Hematopoietic multipotent progenitor cell treated with erythropoietin and hydrocortisone succinate and interleukin-3 and kit ligand, for 15 days (in vitro differentiated cells): ENCODE measurements around the gene DENND5B.
"Not testable (repeated sequence)": the region's sequence is repeated elsewhere in the genome, so short reads cannot be mapped to it uniquely, and the experiment has no call there.

Experiments used
- DNase-seq: peaks from one replicate; pipeline ENCODE4 v3.0.0-alpha.2; 2015; ENCODE audit warnings: low spot score

The DENND5B gene

DNA sequence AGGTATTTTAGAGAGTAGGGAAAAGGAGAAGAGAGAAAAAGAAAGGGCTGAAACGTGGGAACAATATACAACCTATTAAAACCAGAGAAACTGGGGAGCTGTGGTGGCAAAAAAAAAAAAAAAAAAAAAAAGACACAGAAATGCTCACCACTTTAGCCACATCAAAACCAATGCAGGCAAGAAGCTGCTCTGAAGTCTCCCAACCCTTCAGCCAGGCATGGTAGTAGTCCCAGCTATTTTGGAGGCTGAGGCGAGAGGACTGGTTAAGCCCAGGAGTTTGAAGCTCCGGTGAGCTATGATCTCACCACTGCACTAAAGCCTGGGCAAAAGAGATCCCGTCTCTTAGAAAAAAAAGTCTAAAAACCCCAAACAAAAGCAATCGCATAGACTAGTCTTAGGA is 33.2 kb downstream of the DENND5B start:
- DNase-seq: no peak

GRCh38 chr12:31555466-31555865 is 35.5 kb downstream of the DENND5B start:
- DNase-seq: not testable (repeated sequence)

- DNase-seq: not testable (repeated sequence)
Observed at GRCh38 chr12:31550590-31550989, 40.3 kb downstream of the DENND5B start.

DNA sequence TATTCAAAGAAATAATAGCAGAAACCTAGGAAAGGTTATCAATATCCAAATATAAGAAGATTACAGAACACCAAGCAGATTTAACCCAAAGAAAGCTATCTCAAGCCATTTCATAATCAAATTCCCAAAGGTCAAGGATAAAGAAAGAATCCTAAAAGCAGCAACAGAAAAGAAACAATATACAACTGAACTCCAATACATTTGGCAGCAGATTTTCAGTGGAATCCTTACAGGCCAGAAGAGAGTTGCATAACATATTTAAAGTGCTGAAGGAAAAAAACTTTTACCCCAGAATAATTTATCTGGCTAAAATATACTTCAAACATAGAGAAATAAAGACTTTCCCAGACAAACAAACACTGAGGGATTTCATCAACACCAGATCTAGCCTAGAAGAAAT is 54.3 kb downstream of the DENND5B start:
- DNase-seq: no peak

GRCh38 chr12:31533470-31533869 is 57.5 kb downstream of the DENND5B start:
- no peak for DNase-seq

GRCh38 chr12:31531893-31532292 is 59.0 kb downstream of the DENND5B start:
- no peak for DNase-seq

DNA sequence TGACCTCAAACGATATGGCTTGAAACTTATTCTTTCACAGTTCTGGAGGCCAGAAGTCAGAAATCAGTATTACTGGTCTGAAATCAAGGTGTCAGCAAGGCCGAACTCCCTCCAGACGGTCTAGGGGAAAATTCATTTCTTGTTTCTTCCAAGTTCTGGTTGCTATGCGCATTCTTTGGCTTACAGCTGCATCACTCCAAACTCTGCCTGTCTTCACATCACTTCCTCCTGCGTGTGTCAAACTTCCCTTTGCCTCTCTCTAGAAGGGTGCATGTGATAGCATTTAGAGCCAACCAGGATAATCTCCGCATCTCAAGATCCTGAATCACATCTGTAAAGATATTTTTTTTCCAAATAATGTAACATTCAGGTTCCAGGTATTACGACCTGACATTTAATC is 62.8 kb downstream of the DENND5B start:
- DNase-seq: no peak

GRCh38 chr12:31527083-31527482 is 63.9 kb downstream of the DENND5B start:
- DNase-seq: no peak

- no peak for DNase-seq
Observed at GRCh38 chr12:31526158-31526546, 64.8 kb downstream of the DENND5B start.

DNA sequence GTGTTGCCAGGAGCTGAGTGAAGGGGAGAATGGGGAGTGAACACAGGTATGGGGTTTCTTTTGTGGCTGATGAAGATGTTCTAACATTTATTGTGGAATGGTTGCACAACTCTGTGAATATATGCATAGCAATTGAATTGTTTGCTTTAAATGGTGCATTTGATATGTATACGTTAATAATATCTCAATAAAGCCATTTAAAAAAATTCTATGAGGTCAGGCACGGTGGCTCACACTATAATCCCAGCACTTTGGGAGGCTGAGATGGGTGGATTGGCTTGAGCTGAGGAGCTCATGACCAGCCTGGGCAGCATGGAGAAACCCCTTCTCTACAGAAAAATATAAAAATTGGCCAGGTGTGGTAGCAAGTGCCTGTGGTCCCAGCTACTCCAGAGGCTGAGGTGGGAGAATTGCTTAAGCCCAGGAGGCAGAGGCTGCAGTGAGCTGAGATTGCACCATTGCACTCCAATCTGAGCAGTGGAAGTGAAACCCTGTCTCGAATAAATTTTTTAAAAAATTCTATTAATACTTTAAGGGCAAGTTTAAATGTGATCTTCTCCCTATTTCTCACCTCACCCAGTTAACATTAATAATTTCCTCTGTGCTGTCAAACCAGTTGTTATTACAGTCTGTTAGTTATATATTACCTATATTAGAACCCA is 65.3 kb downstream of the DENND5B start:
- DNase-seq: no peak

DNA sequence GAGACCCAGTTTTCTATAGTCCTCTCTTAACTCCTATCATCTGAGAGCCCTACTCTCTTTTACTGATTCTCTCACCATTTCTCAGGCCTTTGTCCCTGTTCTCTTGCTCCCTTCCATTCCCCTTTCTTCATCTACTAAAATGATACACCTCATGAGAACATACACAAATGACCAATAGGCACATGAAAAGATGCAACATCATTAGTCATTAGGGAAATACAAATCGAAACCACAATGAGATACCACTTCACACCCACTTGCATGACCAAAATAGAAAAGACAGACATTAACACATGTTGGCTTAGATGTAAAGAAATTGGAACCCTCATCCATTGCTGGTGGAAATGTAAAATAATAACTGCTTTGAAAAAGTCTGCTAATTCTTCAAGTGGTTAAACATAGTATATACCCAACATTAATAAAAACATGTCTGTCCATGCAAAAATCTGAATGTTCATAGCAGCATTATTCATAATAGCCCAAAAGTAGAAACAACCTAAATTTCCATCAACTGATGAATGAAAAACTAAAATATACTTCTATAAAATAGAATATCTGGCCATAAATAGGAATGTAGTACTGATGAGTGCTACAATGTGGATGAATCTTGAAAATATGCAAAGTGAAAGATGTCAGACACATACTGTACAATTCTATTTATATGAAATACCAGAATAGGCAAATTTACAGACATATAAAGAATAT is 66.0 kb downstream of the DENND5B start:
- DNase-seq: no peak

DNA sequence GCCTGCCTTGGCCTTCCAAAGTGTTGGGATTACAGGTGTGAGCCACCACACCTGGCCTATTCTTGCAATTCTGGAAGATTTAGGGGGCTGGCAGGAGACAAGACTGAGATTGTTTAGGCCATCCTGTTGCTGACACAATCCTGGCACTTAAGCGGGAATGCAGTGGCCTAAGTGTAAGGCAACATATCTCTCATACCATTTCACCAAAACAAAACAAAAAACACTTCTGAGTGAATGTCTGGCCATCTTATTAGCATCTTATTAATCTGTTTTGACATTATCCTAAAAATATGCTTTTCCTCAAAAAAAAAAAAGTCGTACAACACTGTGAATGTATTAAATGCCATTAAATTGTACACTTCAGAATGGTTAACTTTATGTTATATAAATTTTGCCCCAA is 67.6 kb downstream of the DENND5B start:
- no peak for DNase-seq

GRCh38 chr12:31522607-31523006 is 68.3 kb downstream of the DENND5B start:
- no peak for DNase-seq

DNA sequence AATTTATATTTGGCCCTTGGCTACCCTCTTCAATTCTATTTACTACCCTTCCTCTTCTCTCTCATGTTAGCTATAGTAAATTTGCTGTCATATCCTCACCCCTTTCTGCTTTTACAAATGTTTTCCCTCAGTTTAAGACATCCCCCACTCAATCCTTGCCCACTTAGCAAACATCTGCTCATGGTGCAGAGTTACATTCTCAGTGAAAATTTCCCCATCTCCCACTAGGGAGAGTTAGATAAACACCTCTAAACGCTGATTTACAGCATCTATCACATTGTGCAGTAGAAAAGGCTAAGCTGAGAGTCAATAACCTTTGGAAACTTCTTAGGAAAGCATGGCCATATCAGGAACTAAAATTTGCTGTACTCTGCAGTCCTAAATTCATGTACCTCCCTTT is 69.0 kb downstream of the DENND5B start:
- DNase-seq: no peak

DNA sequence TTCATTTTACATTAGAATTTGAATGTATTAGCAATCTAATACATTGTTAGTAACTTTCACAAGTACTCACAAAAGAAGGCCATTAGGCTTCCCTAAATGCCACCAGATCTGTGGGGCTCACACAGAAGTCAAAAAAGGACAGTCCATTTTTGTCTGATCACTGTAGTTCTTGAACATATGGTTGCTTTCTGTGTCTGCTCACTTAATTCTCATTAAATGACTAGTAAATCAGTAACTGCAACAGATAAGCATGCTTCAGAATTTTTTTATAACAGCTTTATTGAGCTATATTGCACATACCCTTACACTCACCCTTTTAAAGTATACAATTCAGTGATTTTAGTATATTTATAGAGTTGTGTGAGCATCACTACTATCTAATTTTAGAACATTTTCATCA is 71.4 kb downstream of the DENND5B start:
- DNase-seq: no peak

DNA sequence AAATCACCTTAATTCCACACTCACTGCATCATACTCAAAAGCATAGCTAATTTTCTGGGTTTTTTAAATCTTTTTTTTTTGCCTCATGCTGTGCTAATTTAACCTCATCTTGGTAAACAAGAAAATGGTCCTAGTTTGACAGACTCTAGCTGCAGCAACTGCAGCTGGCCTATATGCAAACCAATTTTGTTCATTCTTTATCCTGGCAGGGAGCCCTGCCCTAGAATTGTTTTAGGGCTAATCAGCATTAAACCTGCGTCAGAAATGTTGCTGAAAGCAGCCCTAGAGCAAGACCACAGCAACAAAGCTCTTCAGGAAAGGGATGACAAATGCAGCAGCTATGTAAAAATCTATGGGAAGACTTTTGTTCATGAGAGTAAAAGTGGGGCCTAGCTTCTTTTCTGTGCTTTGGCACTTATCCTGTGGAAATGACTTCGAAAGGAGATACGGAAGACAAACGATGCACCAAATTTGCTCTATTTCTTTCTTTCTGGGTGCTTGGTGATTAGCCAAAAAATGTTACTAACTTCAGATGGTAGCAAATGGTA is 72.2 kb downstream of the DENND5B start:
- DNase-seq: no peak

GRCh38 chr12:31517994-31518393 is 72.9 kb downstream of the DENND5B start:
- DNase-seq: no peak

DNA sequence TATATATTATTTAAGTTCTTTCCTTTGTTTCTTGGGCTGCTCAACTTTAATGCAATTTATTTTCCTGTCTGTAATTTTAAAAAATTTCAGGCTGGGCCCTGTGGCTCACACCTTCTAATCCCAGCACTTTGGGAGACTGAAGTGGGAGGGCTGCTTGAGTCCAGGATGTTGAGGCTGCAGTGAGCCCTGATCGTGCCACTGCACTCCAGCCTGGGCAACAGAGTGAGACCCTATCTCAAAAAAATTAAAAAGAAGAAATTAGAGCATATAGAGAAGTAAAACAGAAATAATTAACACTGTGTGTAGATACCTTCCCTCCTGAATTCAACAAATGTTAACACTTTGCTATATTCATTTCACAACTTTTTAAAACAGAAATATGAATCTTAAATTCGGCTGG is 74.2 kb downstream of the DENND5B start:
- DNase-seq: no peak

DNA sequence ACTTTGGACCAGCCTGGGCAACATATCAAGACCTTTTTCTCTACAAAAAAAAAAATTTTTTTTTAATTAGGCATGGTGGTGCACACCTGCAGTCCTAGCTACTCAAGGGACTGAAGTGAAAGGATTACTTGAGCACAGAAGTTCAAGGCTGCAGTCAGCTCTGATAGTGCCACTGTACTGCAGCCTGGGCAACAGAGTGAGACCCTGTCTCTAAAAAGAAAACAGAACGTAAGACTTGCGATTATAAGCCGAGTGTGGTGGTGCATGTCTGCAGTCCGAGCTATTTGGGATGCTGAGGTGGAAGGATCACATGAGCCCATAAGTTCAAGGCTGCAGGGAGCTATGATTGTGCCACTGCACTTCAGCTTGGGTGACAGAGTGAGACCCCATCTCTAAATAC is 76.0 kb downstream of the DENND5B start:
- DNase-seq: no peak

DNA sequence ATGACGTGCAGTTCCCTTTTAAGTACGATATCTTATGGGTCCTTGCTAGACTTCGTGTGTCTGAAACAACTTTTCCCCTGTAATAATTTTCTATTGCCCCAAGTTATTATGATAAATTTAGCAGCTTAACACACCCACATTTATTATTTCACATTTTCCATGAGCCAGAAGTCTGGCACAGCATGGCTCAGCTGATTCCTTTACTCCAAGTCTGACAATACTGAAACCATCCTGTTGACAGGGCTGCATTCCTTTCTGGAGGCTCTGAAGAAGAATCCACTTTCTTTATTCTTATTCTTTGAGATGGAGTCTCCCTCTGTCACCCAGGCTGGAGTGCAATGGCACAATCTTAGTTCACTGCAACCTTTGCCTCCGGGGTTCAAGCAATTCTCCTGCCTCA is 80.9 kb downstream of the DENND5B start:
- no peak for DNase-seq

- no peak for DNase-seq
Observed at GRCh38 chr12:31508436-31509150, 82.3 kb downstream of the DENND5B start.

DNA sequence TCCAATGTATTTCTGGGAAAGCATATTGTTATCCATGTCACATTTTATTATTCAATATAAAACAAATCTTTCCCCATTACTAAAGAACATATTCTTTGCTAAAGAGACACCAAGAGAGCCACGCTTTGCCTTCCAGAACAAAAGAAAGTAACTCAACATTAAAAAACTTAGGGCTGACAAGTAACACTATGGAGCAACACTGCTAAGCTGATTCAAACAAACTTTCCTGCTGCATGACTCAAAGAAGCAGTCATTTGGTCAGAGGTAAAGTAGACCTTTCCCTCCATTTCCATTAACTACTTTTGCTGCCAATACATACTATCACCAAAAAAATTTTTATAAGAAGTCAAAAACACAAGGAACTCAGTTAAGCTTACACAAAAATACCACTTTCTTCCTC is 83.0 kb downstream of the DENND5B start:
- no peak for DNase-seq
